Activated CD8-positive, alpha-beta memory T cell treated with anti-CD3 and anti-CD28 coated beads for 48 hours (primary cell): ENCODE data around the gene PTN.
"Not testable (repeated sequence)": the region's sequence is repeated elsewhere in the genome, so short reads cannot be mapped to it uniquely, and the experiment has no call there.

Experiments used
- DNase-seq, 3 experiments: peaks; one replicate each; pipeline ENCODE4 v3.0.0-alpha.2; 2020; ENCODE audit warnings: low read depth in 2 of 3, low spot score in 2 of 3

Gene PTN

GRCh38 chr7:137268001-137268865 lies 75.3 kb downstream of the PTN start:
- DNase-seq = not testable (repeated sequence)

DNA sequence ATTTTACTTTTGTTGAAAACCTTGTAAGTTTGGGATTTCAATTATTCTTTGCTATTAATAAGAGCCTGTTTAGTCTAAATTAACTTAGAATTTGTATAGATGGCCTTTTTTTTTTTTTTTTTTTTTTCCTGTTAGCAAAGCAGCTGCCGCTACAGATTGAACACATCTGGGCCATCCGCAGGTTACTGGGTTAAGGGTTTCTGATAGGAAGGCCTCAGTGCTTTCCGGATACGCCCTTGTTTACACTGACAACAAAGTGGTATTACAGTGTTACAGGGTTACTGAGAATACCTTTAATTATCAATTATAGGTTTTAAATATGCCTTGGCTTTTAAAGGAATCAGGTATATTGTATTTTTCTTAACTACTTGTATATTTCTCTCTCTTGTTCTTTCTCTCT lies 76.8 kb downstream of the PTN start:
- DNase-seq = no peak

DNA sequence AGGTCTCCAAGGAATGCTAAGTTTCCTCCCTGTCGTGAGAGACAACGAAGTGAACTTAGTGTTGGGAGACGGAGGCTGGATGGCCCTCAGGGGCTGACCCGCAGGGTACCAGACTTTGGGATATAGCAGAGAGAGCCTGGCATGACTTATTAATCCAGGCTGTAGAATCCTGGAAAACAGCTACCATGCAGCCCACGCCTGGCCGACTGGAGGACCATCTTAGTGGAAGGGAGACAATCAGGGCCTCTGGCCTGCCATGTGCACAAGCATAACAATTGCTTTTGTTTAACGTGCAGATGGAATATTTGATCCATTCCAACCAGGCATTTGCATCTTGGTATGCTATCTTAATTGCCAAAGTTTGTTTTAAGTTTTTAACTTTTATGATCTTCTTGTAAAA lies 78.1 kb downstream of the PTN start:
- not testable (repeated sequence) for DNase-seq

- DNase-seq = no peak
Observed at GRCh38 chr7:137262599-137262998, 80.9 kb downstream of the PTN start.

GRCh38 chr7:137258552-137258951 lies 85.0 kb downstream of the PTN start:
- DNase-seq = no peak

DNA sequence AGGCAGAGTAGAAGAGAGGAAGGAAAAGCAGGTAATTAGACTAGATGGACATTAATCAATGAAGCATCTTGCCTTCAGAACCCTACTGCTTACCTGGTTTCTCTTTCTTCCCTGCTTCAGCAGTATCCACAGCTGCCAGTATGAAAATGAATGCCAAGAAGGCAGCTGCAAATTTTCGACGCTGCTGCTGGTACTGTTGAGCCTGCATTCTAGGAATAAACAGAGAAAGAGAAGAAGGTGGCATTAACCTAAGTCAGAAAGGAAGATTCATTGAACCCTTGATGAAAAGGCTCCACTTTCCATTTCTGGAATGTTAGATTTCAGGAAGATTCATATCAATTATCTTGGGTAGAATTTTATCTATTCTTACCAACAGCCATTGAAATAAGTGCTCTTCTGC lies 88.8 kb downstream of the PTN start:
- DNase-seq = no peak

DNA sequence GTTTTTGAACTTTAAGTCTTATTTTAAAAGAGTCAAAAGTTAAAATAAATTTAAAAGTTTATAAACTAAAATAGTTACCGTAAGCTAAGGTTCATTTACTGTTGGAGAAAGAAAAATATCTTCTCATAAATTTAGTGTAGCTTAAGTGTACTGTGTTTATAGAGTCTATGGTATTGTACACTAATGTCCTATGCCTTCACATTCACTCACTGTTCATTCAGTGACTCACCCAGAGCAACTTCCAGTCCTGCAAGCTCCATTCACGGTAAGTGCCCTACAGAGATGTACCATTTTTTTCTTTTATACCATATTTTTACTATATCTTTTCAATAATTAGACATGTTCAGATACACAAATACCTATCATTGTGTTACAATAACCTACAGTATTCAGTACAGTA lies 97.6 kb downstream of the PTN start:
- no peak for DNase-seq

DNA sequence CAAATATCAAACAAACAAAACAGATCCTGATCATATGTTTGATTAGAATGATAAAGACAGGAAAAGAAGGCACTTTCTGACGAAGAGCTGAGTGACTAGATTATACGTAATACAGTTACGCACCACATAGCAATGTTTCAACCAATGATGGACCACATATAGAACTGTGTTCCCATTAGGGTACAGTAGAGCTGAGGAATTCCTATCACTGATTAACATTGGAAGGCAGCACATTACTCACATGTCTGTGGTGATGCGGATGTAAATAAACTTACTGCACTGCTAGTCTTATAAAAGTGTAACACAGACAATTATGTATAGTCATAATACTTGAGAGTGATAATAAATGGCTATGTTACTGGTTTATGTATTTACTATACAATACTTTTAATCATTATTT lies 98.3 kb downstream of the PTN start:
- no peak for DNase-seq

- DNase-seq = no peak
Observed at GRCh38 chr7:137243741-137244140, 99.8 kb downstream of the PTN start.

GRCh38 chr7:137242616-137243015 lies 100.9 kb downstream of the PTN start:
- no peak for DNase-seq

GRCh38 chr7:137241655-137242360 lies 101.7 kb downstream of the PTN start:
- no peak for DNase-seq

DNA sequence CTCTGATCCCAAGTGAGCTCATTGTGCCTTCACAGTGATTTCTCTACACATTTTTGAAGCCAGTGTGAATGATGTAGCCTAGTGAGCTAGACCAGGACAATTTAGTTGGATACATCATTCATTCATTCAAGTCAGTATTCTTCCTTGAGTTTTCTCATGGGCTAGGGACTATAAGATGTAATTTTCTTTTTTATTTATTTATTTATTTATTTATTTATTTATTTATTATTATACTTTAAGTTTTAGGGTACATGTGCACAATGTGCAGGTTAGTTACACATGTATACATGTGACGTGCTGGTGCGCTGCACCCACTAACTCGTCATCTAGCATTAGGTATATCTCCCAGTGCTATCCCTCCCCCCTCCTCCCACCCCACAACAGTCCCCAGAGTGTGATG lies 104.3 kb downstream of the PTN start:
- not testable (repeated sequence) for DNase-seq

- DNase-seq = no peak
Observed at GRCh38 chr7:137235434-137235833, 108.1 kb downstream of the PTN start.

GRCh38 chr7:137231167-137231566 lies 112.4 kb downstream of the PTN start:
- DNase-seq = no peak

- DNase-seq = no peak
Observed at GRCh38 chr7:137221467-137221866, 122.1 kb downstream of the PTN start.

DNA sequence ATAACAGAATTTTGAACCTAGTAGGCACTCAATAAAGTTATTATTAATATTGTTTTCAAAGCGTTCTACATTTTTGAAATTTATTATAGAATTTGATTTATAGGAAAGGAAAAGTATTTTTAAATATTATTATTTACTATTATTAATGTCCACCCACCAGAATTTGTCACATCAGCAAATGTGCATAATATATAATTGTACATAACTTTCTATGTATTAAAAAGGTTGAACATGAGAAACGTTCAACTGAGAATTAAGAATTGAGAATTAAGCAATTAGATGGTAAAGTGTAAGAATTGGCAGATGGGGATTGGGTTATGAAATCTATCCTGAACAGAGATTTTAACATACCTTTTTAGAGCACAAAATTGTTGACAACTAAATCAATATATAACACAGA lies 129.8 kb downstream of the PTN start:
- DNase-seq = no peak

- no peak for DNase-seq
Observed at GRCh38 chr7:137209151-137209817, 134.2 kb downstream of the PTN start.

GRCh38 chr7:137206770-137207169 lies 136.8 kb downstream of the PTN start:
- no peak for DNase-seq

DNA sequence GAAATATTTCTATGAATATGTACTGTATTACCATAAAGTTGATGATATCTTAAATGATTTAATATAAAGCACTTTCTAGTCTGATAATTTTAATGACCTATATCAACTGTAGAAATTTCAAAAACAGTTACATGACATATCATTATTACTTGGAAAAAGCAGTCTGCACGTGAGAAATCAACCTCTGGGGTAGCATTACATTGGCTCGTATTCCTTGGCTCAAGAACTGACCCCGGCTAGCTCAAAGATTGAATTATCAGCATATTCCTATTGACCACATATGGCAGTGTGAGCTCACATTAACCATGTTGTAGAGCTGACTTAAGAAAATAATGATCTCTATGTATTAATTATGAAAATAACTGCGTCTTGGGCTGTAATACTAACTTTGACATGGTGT lies 139.3 kb downstream of the PTN start:
- no peak for DNase-seq

GRCh38 chr7:137203351-137203750 lies 140.2 kb downstream of the PTN start:
- DNase-seq = no peak

DNA sequence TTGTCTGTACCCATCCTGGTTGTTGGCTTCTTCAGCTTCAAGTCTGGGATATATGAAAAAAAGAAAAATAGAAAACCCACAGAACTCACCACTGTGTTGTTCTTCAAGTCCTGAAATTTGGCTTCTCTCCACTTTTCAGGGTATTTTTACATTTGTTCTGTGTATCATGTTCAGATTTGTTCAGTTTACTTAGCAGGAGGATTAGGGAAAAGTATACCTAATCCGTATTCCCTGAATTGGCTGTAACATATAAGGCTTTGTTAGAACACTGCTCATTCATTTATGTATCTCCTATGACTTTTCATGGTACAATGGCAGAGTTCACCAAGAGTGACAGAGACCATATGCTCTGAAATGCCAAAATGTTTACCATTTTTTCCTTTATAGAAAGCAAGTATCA lies 146.9 kb downstream of the PTN start:
- DNase-seq = no peak

DNA sequence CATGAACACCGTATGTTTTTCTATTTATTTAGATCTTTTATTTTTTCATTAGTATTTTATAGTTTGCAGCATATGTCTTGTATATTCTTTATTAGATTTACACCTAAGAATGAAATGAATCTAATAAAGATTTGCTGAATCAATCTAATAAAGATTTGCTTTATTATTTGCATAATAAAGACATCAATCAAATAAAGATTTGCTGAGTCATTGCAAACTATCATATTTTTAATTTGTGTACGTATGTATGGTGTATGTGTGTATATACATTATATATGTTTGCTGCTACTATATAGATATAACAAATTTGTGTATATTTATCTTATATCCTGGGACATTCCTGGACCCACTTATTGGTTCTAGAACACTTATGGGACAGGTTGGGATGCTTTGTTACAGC lies 147.5 kb downstream of the PTN start:
- DNase-seq = no peak
